GM23248 (cell line): ENCODE data around the gene ST7. TPM values are rescaled to one million over a fixed set of nuclear protein-coding genes. Genes with fewer than 3 reads are reported as not detected.

Source experiments
- DNase-seq: peaks from one replicate; pipeline ENCODE4 v3.0.0-alpha.2; 2015
- H2AFZ ChIP-seq: fragments of 200-600 bp; sonication (generic); 2 replicates; pipeline ENCODE4 v1.6.1; 2016; ENCODE audit warnings: antibody characterized with exemption
- H3F3A ChIP-seq: fragments of 200-600 bp; sonication (generic); 2 replicates; pipeline ENCODE4 v1.6.1; 2016; ENCODE audit warnings: mild to moderate bottlenecking, antibody characterized with exemption, mixed run types; ENCODE audit not compliant: insufficient read depth
- H3K27ac ChIP-seq: fragments of 200-600 bp; sonication (generic); 2 replicates; pipeline ENCODE4 v1.5.1; 2016; ENCODE audit warnings: mild to moderate bottlenecking
- H3K27me3 ChIP-seq: fragments of 200-600 bp; sonication (generic); replicated peaks from 2 replicates; pipeline ENCODE4 v1.6.1; 2016; ENCODE audit warnings: mild to moderate bottlenecking; ENCODE audit not compliant: insufficient read depth
- H3K36me3 ChIP-seq: fragments of 200-600 bp; sonication (generic); 2 replicates; pipeline ENCODE4 v1.6.1; 2016; ENCODE audit warnings: low read depth, mild to moderate bottlenecking
- H3K4me1 ChIP-seq: fragments of 200-600 bp; sonication (generic); 2 replicates; pipeline ENCODE4 v1.6.1; 2016; ENCODE audit warnings: mild to moderate bottlenecking; ENCODE audit not compliant: insufficient read depth
- H3K4me2 ChIP-seq: fragments of 200-600 bp; sonication (generic); one replicate; pipeline ENCODE4 v1.6.1; 2016; ENCODE audit warnings: mild to moderate bottlenecking; ENCODE audit not compliant: unreplicated experiment
- H3K4me3 ChIP-seq: fragments of 200-600 bp; sonication (generic); 2 replicates; pipeline ENCODE4 v1.5.1; 2016; ENCODE audit warnings: mild to moderate bottlenecking
- H3K79me2 ChIP-seq: fragments of 200-600 bp; sonication (generic); 2 replicates; pipeline ENCODE4 v1.6.1; 2016; ENCODE audit warnings: mild to moderate bottlenecking; ENCODE audit not compliant: insufficient read depth
- H3K9ac ChIP-seq: fragments of 200-600 bp; sonication (generic); 2 replicates; pipeline ENCODE4 v1.6.1; 2016; ENCODE audit warnings: mild to moderate bottlenecking
- H3K9me2 ChIP-seq: fragments of 200-600 bp; sonication (generic); 2 replicates; pipeline ENCODE4 v1.6.1; 2016; ENCODE audit warnings: mixed run types, mild to moderate bottlenecking, moderate library complexity; ENCODE audit not compliant: insufficient read depth
- H3K9me3 ChIP-seq: fragments of 200-600 bp; sonication (generic); one replicate; pipeline ENCODE4 v1.6.1; 2017; ENCODE audit warnings: low read depth
- H4K20me1 ChIP-seq: fragments of 200-600 bp; sonication (generic); 2 replicates; pipeline ENCODE4 v1.6.0; 2016; ENCODE audit not compliant: insufficient read depth
- EZH2 ChIP-seq: fragments of 200-600 bp; sonication (generic); IDR thresholded peaks from 2 replicates; pipeline ENCODE4 v1.6.1; 2018; ENCODE audit warnings: antibody characterized with exemption, mild to moderate bottlenecking; ENCODE audit not compliant: insufficient read depth, poor library complexity, severe bottlenecking
- EZH2phosphoT487 ChIP-seq: fragments of 200-600 bp; sonication (generic); IDR thresholded peaks from 2 replicates; pipeline ENCODE4 v1.6.1; 2018; ENCODE audit warnings: antibody characterized with exemption, moderate library complexity, mild to moderate bottlenecking, low read depth; ENCODE audit not compliant: insufficient read depth
- WGBS, 2 experiments: methylation state at CpG; one replicate each; pipeline ENCODE4 v1.1.6; 2015 to 2017; ENCODE audit warnings: low lambda C conversion rate in 2 of 2, low coverage in 1 of 2; ENCODE audit errors: missing lambda C conversion rate in 2 of 2; 5-methylcytosine and 5-hydroxymethylcytosine counted together
- in situ Hi-C: fragments of 300-500 bp; cut with MboI; formaldehyde crosslinking; loops from 2 replicates; pipeline ENCODE4 v1.15.0; 2020
- polyA plus RNA-seq: library from polyadenylated mRNA; unstranded; fragments of >200 nt; fragmentation: Nextera tagmentation; extraction: Ambion mirVana; gene quantifications from 2 replicates; pipeline ENCODE4 v1.2.1, GENCODE V29; 2016
- total RNA-seq: library from RNA; depleted of rRNA; stranded (reverse); fragments of >200 nt; shearing (Covaris generic); gene quantifications from 2 replicates; pipeline ENCODE4 v1.2.3, GENCODE V29; 2014

The ST7 gene
- total and polyA plus RNA-seq, 2 experiments from 2014 or later, result 17.8 to 21.9 TPM

- peaks cover 59% of the 10 kb centered on the region for H3K79me2 ChIP-seq
- in situ Hi-C loops, result no loop called here
Measured at GRCh38 chr7:117096942-117097341, 143.6 kb downstream of the ST7 start.

GRCh38 chr7:117097860-117098259 is 144.6 kb downstream of the ST7 start:
- DNase-seq, result no peak
- in situ Hi-C loops, result no loop called here
- Histone ChIP-seq H2AFZ (0 out of 2 replicates have a peak overlapping the region, but pooled peaks have one; percentile 9), H3K27ac (peak overlapping the region; percentile 77), H3F3A (peaks cover 16% of the 10 kb centered on the region), H3K9me2 (no peaks in the 10 kb centered on the region), H3K9ac (peak overlapping the region; percentile 38), H3K9me3 (no peaks in the 10 kb centered on the region), H3K79me2 (peaks cover 58% of the 10 kb centered on the region), H3K4me3 (no peak overlapping the region), H3K4me1 (peaks cover 13% of the 10 kb centered on the region; the same call in 1 of the 2 replicates), H3K27me3 (no peaks in the 10 kb centered on the region), H4K20me1 (no peaks in the 10 kb centered on the region), H3K36me3 (no peaks in the 10 kb centered on the region), H3K4me2 (peak overlapping the region; percentile 15)
- TF ChIP-seq EZH2phosphoT487 (no peak), EZH2 (no peak)
- 97 to 98% methylated on average over 5 of the region's 5 CpGs for WGBS, 2 experiments

More at GRCh38 chr7:117096942-117097341, 143.6 kb downstream of the ST7 start:
- Histone ChIP-seq H4K20me1 (no peaks in the 10 kb centered on the region), H3K4me2 (no peak overlapping the region), H3K9me3 (no peaks in the 10 kb centered on the region), H3K4me1 (peaks cover 13% of the 10 kb centered on the region; the same call in 1 of the 2 replicates), H3F3A (peaks cover 16% of the 10 kb centered on the region), H3K9me2 (no peaks in the 10 kb centered on the region), H3K9ac (no peak overlapping the region), H3K27ac (no peak overlapping the region), H3K36me3 (no peaks in the 10 kb centered on the region), H2AFZ (no peak overlapping the region), H3K4me3 (no peak overlapping the region), H3K27me3 (no peaks in the 10 kb centered on the region)
- TF ChIP-seq EZH2phosphoT487 (no peak), EZH2 (no peak)
- DNase-seq, result no peak

- Histone ChIP-seq H3K4me3 (no peak overlapping the region), H3K9ac (peak overlapping the region; percentile 38), H3F3A (peaks cover 16% of the 10 kb centered on the region), H3K27ac (peak overlapping the region; percentile 79), H3K27me3 (no peaks in the 10 kb centered on the region), H3K4me2 (peak overlapping the region; percentile 34), H3K9me2 (no peaks in the 10 kb centered on the region), H3K4me1 (peaks cover 13% of the 10 kb centered on the region; the same call in 1 of the 2 replicates), H3K36me3 (no peaks in the 10 kb centered on the region), H3K79me2 (peaks cover 52% of the 10 kb centered on the region), H3K9me3 (no peaks in the 10 kb centered on the region), H4K20me1 (no peaks in the 10 kb centered on the region), H2AFZ (0 out of 2 replicates have a peak overlapping the region, but pooled peaks have one; percentile 9)
- TF ChIP-seq EZH2phosphoT487, result no peak
- no peak for TF ChIP-seq EZH2
- peak; percentile 95 for DNase-seq
- WGBS, 2 experiments, result 0 to 4% methylated on average over 1 of the region's 1 CpG
- in situ Hi-C loops, result no loop called here
Measured at GRCh38 chr7:117098457-117098856, 145.2 kb downstream of the ST7 start.

DNA sequence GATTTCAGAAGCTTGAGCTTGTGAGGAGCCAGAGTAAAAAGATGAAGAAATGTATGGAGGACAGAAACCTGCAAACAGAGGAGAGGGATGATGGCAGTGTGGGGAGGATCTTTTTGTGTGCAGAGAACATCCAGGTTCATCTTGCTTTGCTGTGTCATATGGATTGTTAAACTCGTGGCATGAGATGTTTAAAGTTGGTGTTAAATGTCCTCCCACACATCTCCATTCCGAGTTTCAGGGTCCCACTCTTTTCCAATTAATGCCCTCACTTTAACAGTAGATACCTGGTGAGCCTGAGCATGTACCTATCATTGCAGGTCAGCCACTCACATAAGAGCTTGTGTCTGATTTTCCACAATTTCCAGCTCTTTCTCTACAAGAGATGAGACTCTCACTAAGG is 147.7 kb downstream of the ST7 start:
- Histone ChIP-seq H3K27me3 (no peaks in the 10 kb centered on the region), H3F3A (peaks cover 16% of the 10 kb centered on the region), H3K4me3 (no peak overlapping the region), H3K9ac (no peak overlapping the region), H3K4me1 (peaks cover 13% of the 10 kb centered on the region; the same call in 1 of the 2 replicates), H3K36me3 (no peaks in the 10 kb centered on the region), H4K20me1 (no peaks in the 10 kb centered on the region), H3K9me2 (no peaks in the 10 kb centered on the region), H3K9me3 (no peaks in the 10 kb centered on the region), H3K4me2 (no peak overlapping the region), H3K27ac (no peak overlapping the region), H3K79me2 (peaks cover 38% of the 10 kb centered on the region), H2AFZ (no peak overlapping the region)
- in situ Hi-C loops, result no loop called here
- TF ChIP-seq EZH2 (no peak), EZH2phosphoT487 (no peak)
- WGBS, 2 experiments, result 77 to 80% methylated on average over 2 of the region's 2 CpGs
- no peak for DNase-seq
